ENCODE results near the gene RIMS1.

GRCh38 chr6:72049376-72049775 lies 163.0 kb downstream of the RIMS1 start:
- no peak for TF ChIP-seq POLR2A (IDR thresholded peaks at IDR 0.05; ENCODE audit: low read depth, low read length)
- TF ChIP-seq POLR2AphosphoS5 (IDR thresholded peaks at IDR 0.05; ENCODE audit: low read depth, low read length) = no peak
- TF ChIP-seq TAF1 (IDR thresholded peaks at IDR 0.05; ENCODE audit: borderline replicate concordance, low read depth, low read length) = no peak
